H1 (cell line): ENCODE data around the gene RERG. TPM values are rescaled to one million over a fixed set of nuclear protein-coding genes. Genes with fewer than 3 reads are reported as not detected.

Source experiments
- KDM1A ChIP-seq: fragments of 200-600, 300-600 bp; sonication (generic); IDR thresholded peaks from 2 replicates; pipeline ENCODE4 v1.7.1; 2016; ENCODE audit warnings: mild to moderate bottlenecking, low read length, borderline replicate concordance
- KDM4A ChIP-seq: IDR thresholded peaks from one replicate; pipeline ENCODE4 v1.7.1; 2012; ENCODE audit warnings: low read depth, mild to moderate bottlenecking, moderate library complexity, low read length, inconsistent platforms; ENCODE audit not compliant: severe bottlenecking
- SIN3A ChIP-seq, 2 experiments: IDR thresholded peaks in 1 of 2; conservative IDR thresholded peaks in 1 of 2; 2 replicates each; pipeline ENCODE4 v1.6.1; 2011 to 2012; ENCODE audit warnings: low read length in 2 of 2, improper control_type of control experiment in 1 of 2, low read depth in 1 of 2, mild to moderate bottlenecking in 1 of 2
- polyA plus RNA-seq, 7 experiments: library from polyadenylated mRNA; depleted of rRNA in 3 of 7; stranded (reverse) in 5 of 7; unstranded in 2 of 7; fragments of >200 nt in 5 of 7; fragments of 200-250 nt in 2 of 7; gene quantifications; 1 replicate in 5 of 7; 2 replicates in 1 of 7; 4 replicates in 1 of 7; pipeline versions ENCODE4 v1.2.1 to v1.2.3, GENCODE V29; 2011 to 2013; ENCODE audit warnings: missing spikeins in 2 of 7, mixed read lengths in 2 of 7
- total RNA-seq: library from RNA; stranded (reverse); fragmentation: NEBNext Ultra II Directional; extraction: Animal tissue kit (Norgen Biotek cat#: 25700); gene quantifications from 2 replicates; pipeline ENCODE4 v1.2.1, GENCODE V29; 2021

RERG gene
- total and polyA plus RNA-seq, 2 of the 8 experiments (the other 6 are each of a cell fraction or from before 2014, with no cell fraction given), result 0.12 to 0.86 TPM

- TF ChIP-seq SIN3A (conservative IDR thresholded peaks at IDR 0.05 in 1 of 2, IDR thresholded peaks at IDR 0.05 in 1 of 2; ENCODE audit: low read depth in 1 of 2, low read length in 2 of 2) (no peak), KDM1A (no peak), KDM4A (no peak)
- TF ChIP-seq, all 59 proteins: peak for 0
Measured at GRCh38 chr12:15206831-15207389, 14.3 kb downstream of the RERG start (continued).
